Measurements from ENCODE around the gene TRABD2A.
"Not testable (repeated sequence)": the region's sequence is repeated elsewhere in the genome, so short reads cannot be mapped to it uniquely, and the experiment has no call there.

The TRABD2A gene

GRCh38 chr2:84881581-84882413, 913 bp upstream of the TRABD2A start:
- peak; percentile 66 to 81 (median 74) for DNase-seq (ENCODE audit: low read depth in 4 of 4, low spot score in 1 of 4)

GRCh38 chr2:84880395-84880644, 564 bp downstream of the TRABD2A start:
- DNase-seq (ENCODE audit: low read depth in 4 of 4, low spot score in 1 of 4) = no peak

GRCh38 chr2:84879584-84880394, 1.1 kb downstream of the TRABD2A start:
- DNase-seq (ENCODE audit: low read depth in 4 of 4, low spot score in 1 of 4) = no peak

GRCh38 chr2:84878896-84879583, 1.8 kb downstream of the TRABD2A start:
- DNase-seq (ENCODE audit: low read depth in 4 of 4, low spot score in 1 of 4) = no peak

- DNase-seq (ENCODE audit: low read depth in 4 of 4, low spot score in 1 of 4) = no peak
Observed at GRCh38 chr2:84878459-84878858, 2.4 kb downstream of the TRABD2A start.

- DNase-seq (ENCODE audit: low read depth in 4 of 4, low spot score in 1 of 4) = no peak
Observed at GRCh38 chr2:84876369-84876768, 4.5 kb downstream of the TRABD2A start.

GRCh38 chr2:84875619-84876018, 5.3 kb downstream of the TRABD2A start:
- DNase-seq (ENCODE audit: low read depth in 4 of 4, low spot score in 1 of 4) = not testable (repeated sequence)

- no peak for DNase-seq (ENCODE audit: low read depth in 4 of 4, low spot score in 1 of 4)
Observed at GRCh38 chr2:84875213-84875560, 5.7 kb downstream of the TRABD2A start.

- DNase-seq (ENCODE audit: low read depth in 4 of 4, low spot score in 1 of 4) = no peak
Observed at GRCh38 chr2:84874381-84875212, 6.3 kb downstream of the TRABD2A start.

- no peak for DNase-seq (ENCODE audit: low read depth in 4 of 4, low spot score in 1 of 4)
Observed at GRCh38 chr2:84873350-84873749, 7.5 kb downstream of the TRABD2A start.

- not testable (repeated sequence) for DNase-seq (ENCODE audit: low read depth in 4 of 4, low spot score in 1 of 4)
Observed at GRCh38 chr2:84872691-84873090, 8.2 kb downstream of the TRABD2A start.

GRCh38 chr2:84870306-84870705, 10.6 kb downstream of the TRABD2A start:
- DNase-seq (ENCODE audit: low read depth in 4 of 4, low spot score in 1 of 4) = no peak

- not testable (repeated sequence) for DNase-seq (ENCODE audit: low read depth in 4 of 4, low spot score in 1 of 4)
Observed at GRCh38 chr2:84868327-84868726, 12.6 kb downstream of the TRABD2A start.

- no peak for DNase-seq (ENCODE audit: low read depth in 4 of 4, low spot score in 1 of 4)
Observed at GRCh38 chr2:84866122-84866521, 14.8 kb downstream of the TRABD2A start.

GRCh38 chr2:84865181-84865783, 15.6 kb downstream of the TRABD2A start:
- no peak for DNase-seq (ENCODE audit: low read depth in 4 of 4, low spot score in 1 of 4)

- no peak for DNase-seq (ENCODE audit: low read depth in 4 of 4, low spot score in 1 of 4)
Observed at GRCh38 chr2:84862006-84862405, 18.9 kb downstream of the TRABD2A start.

GRCh38 chr2:84861539-84861938, 19.3 kb downstream of the TRABD2A start:
- no peak for DNase-seq (ENCODE audit: low read depth in 4 of 4, low spot score in 1 of 4)

GRCh38 chr2:84858937-84859336, 21.9 kb downstream of the TRABD2A start:
- DNase-seq (ENCODE audit: low read depth in 4 of 4, low spot score in 1 of 4) = no peak

- no peak for DNase-seq (ENCODE audit: low read depth in 4 of 4, low spot score in 1 of 4)
Observed at GRCh38 chr2:84858123-84858522, 22.8 kb downstream of the TRABD2A start.

- no peak for DNase-seq (ENCODE audit: low read depth in 4 of 4, low spot score in 1 of 4)
Observed at GRCh38 chr2:84857566-84857965, 23.3 kb downstream of the TRABD2A start.

- DNase-seq (ENCODE audit: low read depth in 4 of 4, low spot score in 1 of 4) = no peak
Observed at GRCh38 chr2:84856787-84857186, 24.1 kb downstream of the TRABD2A start.
